SU-DHL-6 (cell line): ENCODE results near the gene FER1L5.

ENCODE experiments used
- CTCF ChIP-seq: fragments of 200-600 bp; sonication (generic); IDR thresholded peaks from one replicate; pipeline ENCODE4 v1.5.1; 2017; ENCODE audit warnings: antibody characterized with exemption, mild to moderate bottlenecking, low read length, moderate library complexity; ENCODE audit not compliant: insufficient read depth, poor library complexity, severe bottlenecking
- EZH2phosphoT487 ChIP-seq: fragments of 200-600 bp; sonication (generic), shearing (Covaris generic); conservative IDR thresholded peaks from 2 replicates; pipeline ENCODE4 v1.6.1; 2018; ENCODE audit warnings: mild to moderate bottlenecking, antibody characterized with exemption, low read length, moderate library complexity, mixed read lengths

- TF ChIP-seq EZH2phosphoT487 (no peak), CTCF (no peak)
Measured at GRCh38 chr2:96729748-96730147, 87.2 kb downstream of the FER1L5 start.
